HG02840 (cell line): Measurements from ENCODE around the gene NFE2L2.
"Not testable (repeated sequence)": the region's sequence is repeated elsewhere in the genome, so short reads cannot be mapped to it uniquely, and the experiment has no call there.

Source experiments
- ATAC-seq: cut with Tn5 transposase; IDR thresholded peaks from one replicate; pipeline ENCODE4 v1.9.1; 2021; ENCODE audit warnings: mild to moderate bottlenecking, moderate library complexity, moderate number of reproducible peaks; ENCODE audit not compliant: unreplicated experiment, low FRiP score

Gene NFE2L2

DNA sequence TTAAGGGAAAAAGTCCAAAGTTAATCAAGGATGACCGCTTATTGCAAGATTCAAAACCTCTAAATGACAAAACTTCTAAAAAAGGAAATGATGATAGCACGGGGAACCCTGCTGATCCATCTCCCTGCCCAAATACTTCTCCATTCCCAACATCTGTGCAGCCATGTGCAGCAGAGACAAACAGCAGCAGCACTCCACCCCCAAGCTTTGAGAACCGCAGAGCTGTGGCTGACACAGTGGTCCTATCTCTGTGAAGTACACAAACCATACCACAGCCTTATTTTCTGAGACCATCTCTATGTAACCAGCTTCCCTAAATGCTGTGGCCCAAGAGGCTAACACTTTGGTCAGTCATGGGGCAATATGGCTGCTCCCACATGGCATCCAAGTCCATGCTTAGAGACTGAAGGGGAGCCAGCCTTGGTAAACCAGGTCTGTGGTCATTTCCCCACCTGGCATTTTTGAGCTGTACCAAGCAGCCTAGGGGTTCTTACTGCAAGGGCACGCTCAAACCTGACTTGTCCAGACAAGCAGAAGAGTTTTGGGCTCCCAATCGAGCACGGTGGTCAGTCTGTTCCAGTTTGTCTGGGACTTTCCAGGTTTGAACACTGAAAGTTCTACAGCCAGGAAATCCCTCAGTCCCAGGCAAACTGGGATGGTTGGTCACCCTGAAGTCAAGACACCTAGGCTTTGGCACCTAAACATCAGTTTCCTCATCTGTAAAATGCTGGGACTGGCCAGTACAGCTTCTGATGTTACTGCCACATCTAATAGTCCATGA, 17.1 kb upstream of the NFE2L2 start:
- no peak for ATAC-seq

DNA sequence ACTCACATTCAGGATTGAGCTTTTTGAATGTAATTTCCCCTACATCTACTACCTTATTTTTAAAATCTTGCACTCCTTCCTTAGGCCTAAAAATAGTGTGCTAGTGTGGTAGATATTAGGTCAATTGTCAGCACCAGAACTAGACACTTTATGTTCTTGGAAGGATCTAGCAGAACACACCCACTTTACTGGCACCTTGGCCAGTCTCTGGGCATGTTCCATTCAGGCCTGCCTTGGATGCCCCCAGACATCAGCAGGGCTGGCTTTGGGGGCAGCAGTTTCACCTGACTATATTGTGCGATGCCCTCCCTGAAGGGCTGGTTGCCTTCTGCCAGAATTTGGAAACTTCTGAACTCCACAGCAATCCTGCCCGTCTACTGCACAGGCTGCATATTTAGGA, 15.3 kb upstream of the NFE2L2 start:
- no peak for ATAC-seq

DNA sequence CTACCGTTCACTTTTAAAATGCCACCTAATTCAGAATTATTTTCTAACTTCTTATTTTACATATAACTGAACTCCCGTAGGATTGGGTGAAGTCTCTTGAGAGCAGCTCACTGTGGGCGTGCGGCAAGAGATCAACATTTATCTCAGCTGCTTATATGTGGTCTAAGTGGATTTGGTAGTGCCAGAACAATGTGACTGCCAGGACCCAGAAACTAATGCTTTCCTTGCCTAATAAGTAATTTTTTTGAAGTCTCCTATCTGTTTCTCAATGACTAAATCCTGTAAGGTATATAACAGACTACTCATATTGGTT, 11.2 kb upstream of the NFE2L2 start:
- ATAC-seq, result no peak

DNA sequence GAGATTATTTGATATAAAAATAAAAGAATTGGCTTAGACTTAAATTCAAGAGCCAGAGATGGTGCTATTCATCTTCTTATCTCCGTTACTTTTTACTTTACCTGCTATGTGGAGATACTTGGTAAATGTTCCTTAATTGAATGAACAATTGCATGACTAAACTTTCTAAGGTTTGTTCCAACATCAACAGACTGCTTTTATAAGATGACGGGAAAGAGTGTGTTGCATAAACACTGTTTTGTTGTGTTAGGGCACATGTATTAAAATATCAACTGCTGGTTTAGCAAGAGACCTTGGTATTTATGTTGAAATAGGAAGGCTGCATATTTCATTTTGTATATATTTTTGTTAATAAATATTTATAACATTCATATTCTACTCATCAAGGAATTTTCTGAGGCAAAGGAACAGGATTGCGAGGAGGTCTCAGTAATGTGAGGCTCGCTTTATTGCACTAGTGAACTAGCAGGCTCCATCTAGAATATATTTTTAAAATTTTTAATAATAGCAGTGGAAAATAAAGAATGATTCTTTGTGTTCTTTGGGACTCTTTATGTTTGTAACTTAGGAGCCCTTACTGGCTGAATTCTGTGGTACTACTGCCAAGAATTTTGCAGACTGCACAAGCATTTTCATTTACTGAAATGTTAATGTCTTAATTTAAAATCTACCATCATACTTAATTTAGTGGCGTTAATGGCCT, 10.7 kb upstream of the NFE2L2 start:
- no peak for ATAC-seq

DNA sequence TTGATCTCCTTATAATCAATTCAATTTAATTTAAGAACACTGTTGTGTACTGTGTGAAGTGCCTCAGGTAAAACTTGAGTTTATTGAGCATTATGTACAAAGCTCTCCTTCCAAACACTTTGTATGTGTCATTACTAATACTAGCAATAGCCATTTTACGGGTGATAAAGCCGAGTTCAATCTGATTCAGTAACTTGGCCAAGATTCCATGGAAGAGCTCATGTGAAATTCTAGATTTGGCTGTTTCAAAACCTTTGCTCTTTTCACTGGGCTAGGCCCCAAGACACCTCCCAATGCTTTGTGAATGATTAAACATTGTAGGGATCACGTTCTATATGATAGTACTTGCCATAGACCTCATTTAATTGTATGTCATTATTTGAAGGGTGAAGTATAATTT, 8.9 kb upstream of the NFE2L2 start:
- no peak for ATAC-seq

DNA sequence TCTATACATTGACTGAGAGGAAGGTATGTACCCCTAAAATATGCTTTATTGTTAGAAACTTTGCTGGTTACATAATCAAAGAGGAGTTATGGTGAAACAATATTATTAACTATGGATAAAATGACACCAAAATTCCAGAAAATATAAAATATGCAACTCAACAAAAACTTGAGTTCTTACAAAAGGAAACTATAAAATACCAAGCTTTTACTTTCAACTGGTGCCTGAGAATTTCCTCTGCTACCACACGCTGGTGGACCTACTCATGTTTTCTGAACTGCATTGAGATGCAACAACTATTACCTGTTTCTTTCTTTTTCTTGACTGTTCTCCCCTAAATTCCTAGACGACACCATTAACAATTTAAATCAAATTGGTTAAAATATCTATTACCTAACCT, 8.2 kb upstream of the NFE2L2 start:
- ATAC-seq, result no peak

DNA sequence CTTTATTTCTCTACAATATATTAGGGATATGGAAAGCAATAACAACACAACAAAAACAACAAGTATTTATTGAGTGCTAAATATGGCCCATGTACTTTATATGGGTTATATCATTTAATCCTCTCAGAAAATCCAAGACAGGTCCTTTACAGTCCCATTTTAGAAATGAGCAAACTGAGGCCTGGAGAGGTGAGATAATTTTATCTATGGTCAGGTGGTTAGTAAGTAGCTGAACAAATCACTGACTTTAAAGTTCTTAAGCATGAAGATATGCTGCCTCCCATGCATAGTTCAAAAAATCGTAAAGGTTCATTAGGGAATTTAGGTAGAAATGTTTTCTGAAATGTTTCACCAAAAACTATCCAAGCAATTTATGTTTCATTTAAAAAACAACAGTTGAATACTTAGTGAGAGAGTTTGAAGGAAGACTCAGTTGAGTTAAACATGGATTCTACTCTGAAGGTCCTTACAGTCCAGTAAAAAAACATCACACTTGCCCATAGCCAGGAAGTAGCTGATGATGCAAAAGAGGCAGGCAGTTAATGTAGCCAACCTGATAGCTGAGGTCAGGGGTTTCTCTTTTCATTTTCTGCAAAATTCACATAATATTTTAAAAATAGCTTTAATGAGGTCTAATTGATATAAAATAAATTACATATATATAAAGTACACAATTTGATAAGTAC, 7.6 kb upstream of the NFE2L2 start:
- no peak for ATAC-seq

DNA sequence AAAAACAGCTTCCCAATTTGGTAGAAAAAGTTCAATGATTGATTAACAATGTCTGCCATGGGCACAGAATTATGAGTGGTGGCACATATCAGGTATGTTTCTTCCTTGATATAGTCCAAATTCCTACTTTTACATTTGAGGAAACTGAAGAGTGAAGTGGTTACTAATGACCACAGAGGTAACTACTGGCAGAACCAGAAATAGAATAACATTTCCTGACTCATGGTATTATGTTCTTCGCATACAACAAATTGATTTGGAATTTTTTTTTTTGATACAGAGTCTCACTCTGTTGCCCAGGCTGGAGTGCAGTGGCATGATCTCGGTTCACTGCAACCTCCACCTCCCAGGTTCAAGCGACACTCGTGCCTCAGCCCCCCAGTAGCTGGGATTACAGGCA, 6.0 kb upstream of the NFE2L2 start:
- ATAC-seq, result no peak

DNA sequence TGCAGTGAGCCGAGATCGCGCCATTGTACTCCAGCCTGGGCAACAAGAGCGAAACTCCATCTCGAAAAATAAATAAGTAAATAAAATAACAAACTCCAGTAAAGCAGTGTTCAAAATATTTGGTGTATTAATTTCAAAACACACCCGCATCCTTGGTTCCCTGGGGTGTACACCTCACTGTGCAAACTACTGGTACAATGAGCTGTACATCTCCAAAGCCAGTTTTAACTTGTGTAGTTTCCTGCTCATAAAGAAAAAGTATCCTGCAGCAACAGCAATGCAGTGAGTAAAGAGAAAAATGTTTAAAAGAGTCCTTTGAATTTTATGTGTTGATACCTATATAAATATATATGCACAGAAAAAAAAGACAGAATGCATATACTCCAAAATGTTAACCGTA, 4.4 kb upstream of the NFE2L2 start:
- ATAC-seq, result no peak

DNA sequence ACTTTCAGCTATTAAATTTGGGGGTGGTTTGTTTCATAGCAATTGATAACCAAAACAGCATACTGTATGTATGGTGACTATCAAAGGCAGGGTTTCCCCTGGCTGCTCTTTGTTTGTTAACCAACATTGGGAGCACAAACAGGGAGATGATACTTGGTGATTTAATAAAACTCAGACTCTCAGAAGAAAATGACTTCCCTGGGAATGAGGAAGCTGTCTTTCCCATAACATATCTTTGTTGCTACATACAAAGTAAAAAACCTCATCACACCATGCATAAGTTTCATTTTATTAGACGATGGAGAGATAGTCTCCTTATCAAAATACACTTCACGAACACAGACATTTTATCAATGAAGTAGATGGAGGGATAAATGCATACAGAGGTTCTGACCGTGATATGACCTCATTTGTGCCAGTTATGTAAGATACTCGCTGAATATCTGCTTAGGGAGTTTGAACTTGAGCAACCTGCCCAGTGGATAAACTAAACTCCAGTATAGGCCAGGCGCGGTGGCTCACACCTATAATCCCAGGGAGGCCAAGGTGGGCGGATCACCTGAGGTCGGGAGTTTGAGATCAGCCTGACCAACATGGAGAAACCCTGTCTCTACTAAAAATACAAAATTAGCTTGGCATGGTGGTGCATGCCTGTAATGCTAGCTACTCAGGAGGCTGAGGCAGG, 3.8 kb upstream of the NFE2L2 start:
- no peak for ATAC-seq

DNA sequence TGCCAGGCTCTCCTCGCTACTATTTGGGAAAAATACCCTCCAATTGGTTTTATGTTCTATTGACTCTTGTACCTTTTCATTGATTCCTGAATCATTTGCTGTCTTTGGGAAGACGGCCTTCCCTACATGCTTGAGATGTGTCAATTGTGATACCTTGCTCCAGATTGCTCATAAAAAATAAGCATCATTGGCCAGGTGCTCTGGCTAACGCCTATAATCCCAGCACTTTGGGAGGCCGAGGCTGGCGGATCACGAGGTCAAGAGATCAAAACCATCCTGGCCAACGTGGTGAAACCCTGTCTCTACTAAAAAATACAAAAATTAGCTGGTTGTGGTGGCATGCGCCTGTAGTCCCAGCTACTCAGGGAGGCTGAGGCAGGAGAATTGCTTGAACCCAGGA, 2.4 kb upstream of the NFE2L2 start:
- not testable (repeated sequence) for ATAC-seq

DNA sequence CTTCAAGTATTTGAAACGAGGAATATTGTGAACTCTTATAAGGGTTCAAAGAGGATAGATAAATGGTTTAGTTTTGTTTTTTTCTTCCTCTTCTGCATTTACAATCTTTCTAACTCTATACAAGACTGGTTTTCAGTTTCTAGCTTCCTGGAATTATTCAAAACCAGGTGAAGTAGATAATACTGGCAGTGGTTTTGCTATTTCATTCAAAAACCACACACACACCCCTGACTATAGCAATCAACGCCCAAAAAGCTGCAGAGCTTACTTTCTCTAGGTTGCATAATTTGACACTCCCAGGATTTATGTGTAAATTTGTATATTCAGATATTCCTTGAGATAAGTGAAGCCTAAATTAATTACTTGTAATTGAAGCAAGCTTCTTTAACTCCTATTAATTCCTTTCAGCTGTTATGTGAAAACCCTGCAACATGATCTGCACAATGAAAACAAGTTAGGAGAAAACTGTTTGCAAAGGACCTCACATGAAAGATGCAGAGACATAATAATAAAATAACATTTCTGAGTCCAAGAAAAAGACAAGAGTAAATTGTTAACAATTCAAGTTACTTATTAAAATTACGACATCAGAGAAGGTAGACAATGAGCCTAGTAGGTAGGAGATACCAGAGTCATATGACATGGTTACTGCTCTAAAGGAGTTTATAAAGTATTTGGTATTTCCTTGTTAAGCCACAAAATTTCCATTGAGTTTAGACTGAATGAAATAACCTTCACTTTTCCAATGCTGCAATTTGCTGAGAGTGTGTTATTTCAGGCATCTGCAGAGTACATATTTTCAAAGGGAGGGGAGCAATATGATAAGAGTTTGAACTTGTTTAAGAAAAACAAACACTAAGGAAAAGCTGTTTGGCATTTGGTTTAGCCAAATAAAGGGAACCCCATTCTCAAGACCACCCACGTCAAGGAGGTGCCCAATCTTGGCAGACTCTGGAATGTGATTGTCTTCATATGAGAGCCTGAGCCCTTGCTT, 1.6 kb upstream of the NFE2L2 start:
- no peak for ATAC-seq

DNA sequence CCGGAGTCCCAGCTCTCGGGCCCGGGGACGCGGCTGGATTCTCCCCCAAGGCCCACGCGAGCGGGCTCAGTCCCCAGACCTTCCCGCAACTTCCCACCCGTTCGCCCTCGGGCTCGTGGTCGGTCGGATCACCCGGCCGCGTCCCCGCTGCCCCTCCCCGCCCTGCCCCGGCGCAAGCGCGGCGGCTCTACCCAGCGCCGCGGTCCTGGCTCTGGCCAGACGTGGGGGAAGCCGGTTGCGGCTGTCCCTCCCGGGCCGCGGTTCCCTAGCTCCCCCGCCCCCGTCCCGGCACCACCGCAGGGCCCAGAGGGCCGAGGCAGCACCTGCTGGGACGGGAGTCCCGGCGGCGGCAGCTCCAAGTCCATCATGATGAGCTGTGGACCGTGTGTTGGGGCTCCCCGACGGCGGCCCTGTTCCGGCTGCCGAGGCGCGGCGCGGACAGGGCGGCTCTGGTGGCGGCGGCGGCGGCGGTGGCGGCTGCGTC, 276 bp downstream of the NFE2L2 start:
- ATAC-seq, result peak; percentile 26

DNA sequence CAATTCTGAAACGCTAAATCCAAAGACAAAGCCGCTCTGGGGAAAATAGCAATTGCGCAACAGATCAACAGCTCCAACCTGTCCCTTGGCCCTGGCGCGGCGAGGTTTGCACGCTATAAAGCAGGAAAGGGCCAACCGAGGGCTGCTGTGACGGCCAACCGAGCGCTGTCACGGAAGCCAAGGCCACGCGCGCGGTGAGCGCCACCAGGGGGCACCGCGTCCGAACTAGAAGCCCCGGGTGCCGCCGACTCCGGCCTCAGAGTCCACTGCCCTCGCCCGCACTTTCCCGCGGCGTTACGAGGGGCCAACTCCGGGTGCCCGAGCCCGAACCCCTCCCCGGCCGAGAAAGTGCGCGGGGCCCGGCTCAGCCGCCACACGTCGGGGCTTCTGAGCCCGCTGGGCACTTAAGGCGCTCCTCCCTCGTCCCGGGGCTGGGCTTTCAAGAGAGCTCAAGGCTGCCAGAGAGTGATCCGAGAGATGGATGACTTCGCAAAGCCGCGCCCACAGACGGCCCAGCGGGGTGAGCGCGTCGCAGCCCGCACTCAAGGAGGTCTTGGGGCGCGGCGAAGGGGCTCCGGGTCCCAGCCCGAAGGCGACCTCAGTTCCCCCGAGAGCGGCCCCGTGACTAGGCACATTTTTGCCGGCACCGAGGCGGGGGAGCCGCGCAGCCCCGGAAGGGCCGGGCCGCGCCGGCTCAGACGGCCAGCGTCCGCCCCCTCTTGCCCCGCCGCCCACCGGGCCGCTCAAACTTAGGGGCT, 897 bp downstream of the NFE2L2 start:
- ATAC-seq, result peak; percentile 53

DNA sequence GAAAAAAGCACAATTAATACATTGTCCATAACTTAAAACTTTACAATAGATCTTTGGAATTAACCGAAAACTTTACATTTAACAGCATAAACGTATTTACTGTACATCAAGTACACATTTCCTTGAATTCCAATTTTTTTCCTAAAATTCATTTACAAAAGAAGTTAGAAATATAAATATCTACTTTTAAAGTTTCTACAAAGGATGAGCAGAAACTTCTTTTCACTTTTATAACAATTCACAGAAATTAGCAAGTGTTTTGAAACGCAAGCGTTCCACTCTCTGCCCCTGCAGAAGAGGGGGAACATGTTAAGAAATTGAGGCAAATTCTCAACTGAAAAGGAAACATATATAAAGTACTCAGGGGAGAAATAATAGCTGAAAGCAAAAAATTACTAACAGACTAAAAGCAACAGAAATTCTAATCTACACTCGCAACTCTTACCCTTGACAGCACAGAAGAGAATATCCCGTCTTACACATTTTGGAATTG, 1.5 kb downstream of the NFE2L2 start:
- ATAC-seq, result no peak

DNA sequence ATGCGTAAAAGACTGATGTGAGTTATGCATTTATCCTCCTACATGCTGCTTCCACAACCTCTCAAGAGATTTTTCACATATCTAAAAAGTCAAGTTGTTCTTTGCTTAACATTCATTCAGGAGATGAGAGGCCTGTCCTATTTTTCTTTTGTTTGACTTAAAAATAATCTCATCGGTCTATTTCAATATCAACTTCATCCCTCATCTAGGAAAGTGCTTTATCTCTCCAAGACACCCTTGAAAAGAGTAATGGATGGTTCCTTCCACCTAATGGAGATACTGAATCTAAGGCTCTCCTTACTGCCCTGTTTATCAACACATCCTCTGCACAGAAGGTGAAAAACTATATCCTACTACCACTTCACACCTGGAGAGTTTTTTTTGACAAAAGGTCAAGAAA, 2.4 kb downstream of the NFE2L2 start:
- ATAC-seq, result no peak

DNA sequence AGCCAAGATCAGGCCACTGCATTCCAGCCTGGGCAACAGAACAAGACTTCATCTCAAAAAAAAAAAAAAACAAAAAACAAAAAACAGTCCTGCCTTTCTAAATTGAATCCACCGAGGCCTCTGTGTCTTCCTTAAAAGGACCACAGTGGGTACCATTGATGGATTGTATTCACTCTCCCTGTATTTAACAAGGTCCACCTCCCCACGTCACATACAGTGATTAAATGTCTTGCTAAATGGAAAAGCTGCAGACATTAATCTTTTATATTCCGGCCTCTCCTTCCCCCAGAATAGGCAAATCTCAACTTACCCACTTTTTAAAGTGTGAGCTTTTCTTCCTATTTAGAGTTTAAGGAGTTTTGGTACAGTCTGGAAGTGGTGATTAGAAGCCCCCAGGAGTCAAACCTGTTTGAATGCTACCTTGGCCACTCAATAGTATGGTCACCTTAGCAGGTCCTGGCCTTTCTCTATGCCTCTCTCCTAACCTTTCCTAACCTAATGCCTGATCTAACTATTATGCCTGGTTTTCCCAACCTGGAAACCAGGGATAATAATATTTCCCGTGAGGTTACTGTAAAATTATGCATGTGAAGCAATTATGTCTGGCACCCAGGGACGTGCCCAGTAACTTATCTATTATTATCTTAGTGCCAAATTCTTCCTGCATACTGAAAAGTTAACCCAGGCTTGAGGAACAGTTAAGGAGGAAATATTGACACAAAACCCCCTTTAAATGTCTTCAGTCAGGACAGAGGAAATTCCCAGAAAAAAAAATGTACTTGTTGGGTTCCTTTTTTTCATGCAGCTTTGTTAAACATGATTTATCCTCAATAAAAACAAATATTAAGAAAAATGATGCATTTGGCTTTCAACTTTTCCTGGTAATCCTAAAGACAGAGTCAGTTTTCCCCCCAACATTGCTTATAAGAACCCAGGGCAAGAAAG, 3.1 kb downstream of the NFE2L2 start:
- ATAC-seq, result no peak

DNA sequence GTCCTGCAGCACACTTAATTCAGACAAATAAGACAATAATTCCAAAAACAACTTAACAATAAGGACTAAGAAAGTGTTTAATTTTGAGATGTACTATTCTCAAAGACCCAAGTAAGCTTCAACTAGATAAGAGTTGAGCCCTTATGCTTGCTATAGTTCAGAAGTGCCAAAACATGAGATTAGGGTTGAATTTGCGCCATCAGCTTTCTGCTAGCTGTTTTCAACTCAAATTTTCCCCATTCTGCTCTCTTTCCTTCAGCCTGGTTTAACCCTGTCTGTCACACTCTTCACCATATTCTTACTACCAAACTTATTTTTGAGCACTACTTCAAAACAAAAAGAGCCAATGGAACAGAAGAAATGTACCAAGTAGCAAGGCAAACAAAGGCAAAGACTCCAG, 4.1 kb downstream of the NFE2L2 start:
- ATAC-seq, result no peak
